GM12874 (cell line): ENCODE data around the gene TAF11L10.
"Not testable (repeated sequence)": the region's sequence is repeated elsewhere in the genome, so short reads cannot be mapped to it uniquely, and the experiment has no call there.

Source experiments
- TF ChIP-seq, protein P1 (sequence below): IDR thresholded peaks from 2 replicates; pipeline ENCODE4 v1.5.1; 2011; ENCODE audit warnings: low read depth, mild to moderate bottlenecking, control low read depth, low read length, moderate library complexity; ENCODE audit not compliant: insufficient read depth

TAF11L10 gene

DNA sequence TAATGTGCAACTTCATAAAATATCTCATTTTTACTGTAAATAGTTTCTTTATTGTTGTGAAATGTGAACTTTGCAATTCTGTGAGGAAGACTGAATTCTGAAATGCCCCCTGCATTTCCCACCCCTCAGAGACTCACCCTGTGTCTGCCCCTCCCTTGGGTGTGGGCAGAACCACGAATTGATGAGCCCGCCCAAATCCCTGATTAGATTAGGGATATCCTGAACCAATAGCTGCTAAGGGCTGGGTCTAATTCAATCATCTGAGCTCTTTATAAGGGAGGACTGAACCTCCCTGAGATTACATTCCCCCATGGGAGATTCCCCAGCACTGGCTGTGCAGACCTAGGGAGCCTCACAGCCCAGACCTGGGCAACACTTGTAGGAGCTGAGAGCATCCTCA is 12.5 kb upstream of the TAF11L10 start, which contains the start of gene TAF11L12:
TAF11L12 (plus strand) TSS at position 301 of the 400 bp plus-strand sequence.
- TF ChIP-seq, protein P1, sequence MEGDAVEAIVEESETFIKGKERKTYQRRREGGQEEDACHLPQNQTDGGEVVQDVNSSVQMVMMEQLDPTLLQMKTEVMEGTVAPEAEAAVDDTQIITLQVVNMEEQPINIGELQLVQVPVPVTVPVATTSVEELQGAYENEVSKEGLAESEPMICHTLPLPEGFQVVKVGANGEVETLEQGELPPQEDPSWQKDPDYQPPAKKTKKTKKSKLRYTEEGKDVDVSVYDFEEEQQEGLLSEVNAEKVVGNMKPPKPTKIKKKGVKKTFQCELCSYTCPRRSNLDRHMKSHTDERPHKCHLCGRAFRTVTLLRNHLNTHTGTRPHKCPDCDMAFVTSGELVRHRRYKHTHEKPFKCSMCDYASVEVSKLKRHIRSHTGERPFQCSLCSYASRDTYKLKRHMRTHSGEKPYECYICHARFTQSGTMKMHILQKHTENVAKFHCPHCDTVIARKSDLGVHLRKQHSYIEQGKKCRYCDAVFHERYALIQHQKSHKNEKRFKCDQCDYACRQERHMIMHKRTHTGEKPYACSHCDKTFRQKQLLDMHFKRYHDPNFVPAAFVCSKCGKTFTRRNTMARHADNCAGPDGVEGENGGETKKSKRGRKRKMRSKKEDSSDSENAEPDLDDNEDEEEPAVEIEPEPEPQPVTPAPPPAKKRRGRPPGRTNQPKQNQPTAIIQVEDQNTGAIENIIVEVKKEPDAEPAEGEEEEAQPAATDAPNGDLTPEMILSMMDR = not testable (repeated sequence)

DNA sequence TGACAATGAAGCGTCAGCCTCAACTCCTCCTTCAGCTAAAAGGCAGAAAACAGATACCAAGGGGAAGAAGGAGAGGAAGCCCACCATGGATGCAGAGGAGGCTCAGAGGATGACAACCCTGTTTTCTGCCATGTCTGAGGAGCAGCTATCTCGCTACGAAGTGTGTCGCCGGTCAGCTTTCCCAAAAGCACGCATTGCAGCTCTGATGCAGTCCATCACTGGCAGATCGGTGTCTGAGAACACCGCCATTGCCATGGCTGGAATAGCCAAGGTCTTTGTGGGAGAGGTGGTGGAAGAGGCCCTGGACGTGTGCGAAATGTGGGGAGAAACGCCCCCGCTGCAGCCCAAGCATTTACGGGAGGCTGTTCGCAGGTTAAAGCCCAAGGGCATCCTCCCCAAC is 7.3 kb upstream of the TAF11L10 start:
- TF ChIP-seq, protein P1 = no peak

DNA sequence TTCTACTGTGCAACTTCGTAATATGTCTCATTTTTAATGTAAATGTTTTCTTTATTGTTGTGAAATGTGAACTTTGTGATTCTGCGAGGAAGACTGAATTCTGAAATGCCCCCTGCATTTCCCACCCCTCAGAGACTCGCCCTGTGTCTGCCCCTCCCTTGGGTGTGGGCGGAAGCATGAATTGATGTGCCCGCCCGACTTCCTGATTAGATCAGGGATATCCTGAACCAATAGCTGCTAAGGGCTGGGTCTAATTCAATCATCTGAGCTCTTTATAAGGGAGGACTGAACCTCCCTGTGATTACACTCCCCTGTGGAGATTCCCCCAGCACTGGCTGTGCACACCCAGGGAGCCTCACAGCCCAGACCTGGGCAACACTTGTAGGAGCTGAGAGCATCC is 6.3 kb upstream of the TAF11L10 start, which contains the start of gene TAF11L11:
TAF11L11 (plus strand) TSS at position 304 of the 400 bp plus-strand sequence.
- TF ChIP-seq, protein P1 = not testable (repeated sequence)

DNA sequence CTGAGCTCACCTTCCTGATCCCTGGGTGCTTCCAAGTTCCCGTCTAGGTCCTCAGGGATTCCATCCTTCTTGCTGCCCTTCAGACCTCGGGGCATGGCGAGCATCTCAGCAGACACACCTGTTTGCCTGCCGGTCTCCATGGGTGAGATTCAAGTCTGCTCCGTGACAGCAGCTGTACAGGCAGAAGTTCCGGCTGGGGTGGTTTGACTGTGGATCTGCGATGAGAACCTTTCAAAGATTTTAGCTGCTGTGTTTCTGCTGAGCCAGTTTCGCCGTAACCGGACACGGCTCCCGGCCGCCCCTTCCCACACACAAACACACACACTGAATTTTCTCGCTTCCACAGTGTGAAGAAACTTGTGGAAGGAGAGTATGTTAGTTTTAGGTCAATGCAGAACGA is 3.4 kb downstream of the TAF11L10 start, which contains the start of gene TAF11L9:
TAF11L9 (minus strand) TSS at position 140 of the 400 bp plus-strand sequence.
- TF ChIP-seq, protein P1 = not testable (repeated sequence)

DNA sequence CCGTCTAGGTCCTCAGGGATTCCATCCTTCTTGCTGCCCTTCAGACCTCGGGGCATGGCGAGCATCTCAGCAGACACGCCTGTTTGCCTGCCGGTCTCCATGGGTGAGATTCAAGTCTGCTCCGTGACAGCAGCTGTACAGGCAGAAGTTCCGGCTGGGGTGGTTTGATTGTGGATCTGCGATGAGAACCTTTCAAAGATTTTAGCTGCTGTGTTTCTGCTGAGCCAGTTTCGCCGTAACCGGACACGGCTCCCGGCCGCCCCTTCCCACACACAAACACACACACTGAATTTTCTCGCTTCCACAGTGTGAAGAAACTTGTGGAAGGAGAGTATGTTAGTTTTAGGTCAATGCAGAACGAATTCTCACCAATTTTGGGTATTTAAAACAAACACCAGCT is 6.8 kb downstream of the TAF11L10 start, which contains the start of gene TAF11L8:
TAF11L8 (minus strand) TSS at position 101 of the 400 bp plus-strand sequence.
- TF ChIP-seq, protein P1 = not testable (repeated sequence)

DNA sequence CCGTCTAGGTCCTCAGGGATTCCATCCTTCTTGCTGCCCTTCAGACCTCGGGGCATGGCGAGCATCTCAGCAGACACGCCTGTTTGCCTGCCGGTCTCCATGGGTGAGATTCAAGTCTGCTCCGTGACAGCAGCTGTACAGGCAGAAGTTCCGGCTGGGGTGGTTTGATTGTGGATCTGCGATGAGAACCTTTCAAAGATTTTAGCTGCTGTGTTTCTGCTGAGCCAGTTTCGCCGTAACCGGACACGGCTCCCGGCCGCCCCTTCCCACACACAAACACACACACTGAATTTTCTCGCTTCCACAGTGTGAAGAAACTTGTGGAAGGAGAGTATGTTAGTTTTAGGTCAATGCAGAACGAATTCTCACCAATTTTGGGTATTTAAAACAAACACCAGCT is 12.0 kb downstream of the TAF11L10 start, which contains the start of gene TAF11L7:
TAF11L7 (minus strand) TSS at position 101 of the 400 bp plus-strand sequence.
- TF ChIP-seq, protein P1 = not testable (repeated sequence)
